HepG2 (cell line): ENCODE data around the gene ZNF8. TPM values are rescaled to one million over a fixed set of nuclear protein-coding genes. Genes with fewer than 3 reads are reported as not detected.

Experiments
- ARNT2 ChIP-seq: sonication (generic); formaldehyde crosslinking; IDR thresholded peaks from 2 replicates; pipeline ENCODE4 v1.8.0; 2022; ENCODE audit warnings: mild to moderate bottlenecking, low read depth, missing genetic modification reagents, moderate library complexity
- GFI1 ChIP-seq: sonication (generic); formaldehyde crosslinking; IDR thresholded peaks from 2 replicates; pipeline ENCODE4 v1.5.0; 2020; ENCODE audit warnings: missing genetic modification reagents, mild to moderate bottlenecking, borderline replicate concordance
- NFAT5 ChIP-seq: sonication (generic); formaldehyde crosslinking; IDR thresholded peaks from 2 replicates; pipeline ENCODE4 v1.4.0; 2020; ENCODE audit warnings: missing genetic modification reagents
- TEAD3 ChIP-seq: optimal IDR thresholded peaks from 2 replicates; pipeline ENCODE3; 2016; ENCODE audit warnings: borderline replicate concordance
- ZBTB21 ChIP-seq: sonication (generic); formaldehyde crosslinking; IDR thresholded peaks from 2 replicates; pipeline ENCODE4 v1.4.0; 2020; ENCODE audit warnings: missing genetic modification reagents
- ZBTB4 ChIP-seq: sonication (generic); formaldehyde crosslinking; IDR thresholded peaks from 2 replicates; pipeline ENCODE4 v1.4.0; 2020; ENCODE audit warnings: missing genetic modification reagents, mild to moderate bottlenecking, borderline replicate concordance
- ZFP36L1 ChIP-seq: sonication (generic); formaldehyde crosslinking; IDR thresholded peaks from 2 replicates; pipeline ENCODE4 v1.8.0; 2022; ENCODE audit warnings: mild to moderate bottlenecking, missing genetic modification reagents, moderate library complexity
- ZFP37 ChIP-seq: sonication (generic); formaldehyde crosslinking; IDR thresholded peaks from 2 replicates; pipeline ENCODE4 v1.4.0; 2020; ENCODE audit warnings: missing genetic modification reagents, borderline replicate concordance
- ZHX1 ChIP-seq: sonication (generic); formaldehyde crosslinking; IDR thresholded peaks from 2 replicates; pipeline ENCODE4 v1.8.1; 2022; ENCODE audit warnings: low read depth, mild to moderate bottlenecking, missing genetic modification reagents
- ZNF20 ChIP-seq: sonication (generic); formaldehyde crosslinking; IDR thresholded peaks from 2 replicates; pipeline ENCODE4 v1.4.0; 2020; ENCODE audit warnings: mild to moderate bottlenecking, moderate library complexity, missing genetic modification reagents
- ZNF564 ChIP-seq: sonication (generic); formaldehyde crosslinking; IDR thresholded peaks from 2 replicates; pipeline ENCODE4 v1.8.1; 2023; ENCODE audit warnings: mild to moderate bottlenecking, missing genetic modification reagents
- ZNF629 ChIP-seq: sonication (generic); formaldehyde crosslinking; conservative IDR thresholded peaks from 2 replicates; pipeline ENCODE4 v1.5.0; 2020; ENCODE audit warnings: missing genetic modification reagents
- polyA plus RNA-seq, 8 experiments: library from polyadenylated mRNA; depleted of rRNA in 3 of 8; stranded (reverse) in 7 of 8; unstranded in 1 of 8; fragments of >200 nt; fragmentation: Illumina TruSeq in 4 of 8; extraction: Trizol in 4 of 8; gene quantifications; 2 replicates each; pipeline versions ENCODE4 v1.2.1 to v1.2.3, GENCODE V29; 2011 to 2016; ENCODE audit warnings: low read depth in 4 of 8, missing spikeins in 1 of 8, mixed read lengths in 1 of 8; ENCODE audit not compliant: insufficient read depth in 1 of 8
- total RNA-seq, 5 experiments: library from RNA; depleted of rRNA; stranded (reverse); fragments of >200 nt; fragmentation: Illumina TruSeq; extraction: Trizol; gene quantifications; 2 replicates each; pipeline ENCODE4 v1.2.3, GENCODE V29; 2016; ENCODE audit warnings: low read depth in 1 of 5
- TF ChIP-seq, protein P1 (sequence below): sonication (generic); formaldehyde crosslinking; IDR thresholded peaks from 2 replicates; pipeline ENCODE4 v1.8.0; 2022; ENCODE audit warnings: missing genetic modification reagents, low read depth, mild to moderate bottlenecking, borderline replicate concordance
- TF ChIP-seq, protein P2 (sequence below): IDR thresholded peaks from 2 replicates; pipeline ENCODE4 v1.6.1; 2016; ENCODE audit warnings: missing compliant biosample characterization, missing genetic modification reagents, borderline replicate concordance

The ZNF8 gene
- total and polyA plus RNA-seq, 2 of the 13 experiments (the other 11 are each of a cell fraction or from before 2014, with no cell fraction given), result 3.1 to 3.3 TPM

GRCh38 chr19:58326914-58327726, 48.4 kb downstream of the ZNF8 start, which contains the start of gene ZSCAN22 (continued):
- TF ChIP-seq, protein P1, sequence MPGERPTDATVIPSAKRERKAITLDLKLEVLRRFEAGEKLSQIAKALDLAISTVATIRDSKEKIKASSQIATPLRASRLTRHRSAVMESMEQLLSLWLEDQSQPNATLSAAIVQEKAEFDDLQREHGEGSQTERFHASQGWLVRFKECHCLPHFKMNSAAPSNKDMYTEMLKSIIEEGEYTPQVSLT, result peak; percentile 74; the same call in 1 of the 2 replicates
- TF ChIP-seq TEAD3 (CRISPR knock-in tag), result peak; percentile 78
- TF ChIP-seq ZBTB4, result 0 out of 2 replicates have a peak, but pooled peaks have one; percentile 82
- peak; percentile 92 for TF ChIP-seq ZHX1 (CRISPR knock-in tag)
- TF ChIP-seq ZFP36L1, result peak; percentile 91
- 0 out of 2 replicates have a peak, but pooled peaks have one; percentile 31 for TF ChIP-seq GFI1 (CRISPR knock-in tag)
- TF ChIP-seq, protein P2, sequence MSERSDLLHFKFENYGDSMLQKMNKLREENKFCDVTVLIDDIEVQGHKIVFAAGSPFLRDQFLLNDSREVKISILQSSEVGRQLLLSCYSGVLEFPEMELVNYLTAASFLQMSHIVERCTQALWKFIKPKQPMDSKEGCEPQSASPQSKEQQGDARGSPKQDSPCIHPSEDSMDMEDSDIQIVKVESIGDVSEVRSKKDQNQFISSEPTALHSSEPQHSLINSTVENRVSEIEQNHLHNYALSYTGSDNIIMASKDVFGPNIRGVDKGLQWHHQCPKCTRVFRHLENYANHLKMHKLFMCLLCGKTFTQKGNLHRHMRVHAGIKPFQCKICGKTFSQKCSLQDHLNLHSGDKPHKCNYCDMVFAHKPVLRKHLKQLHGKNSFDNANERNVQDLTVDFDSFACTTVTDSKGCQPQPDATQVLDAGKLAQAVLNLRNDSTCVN (CRISPR knock-in tag), result no peak
- TF ChIP-seq ZNF564, result no peak; the same call in 1 of the 2 replicates
- no peak for TF ChIP-seq ZFP37 (CRISPR knock-in tag)
- TF ChIP-seq NFAT5, result no peak
- TF ChIP-seq ZNF20 (CRISPR knock-in tag), result no peak
- no peak for TF ChIP-seq ZBTB21 (CRISPR knock-in tag)
- peak; percentile 38; the same call in 1 of the 2 replicates for TF ChIP-seq ZNF629 (CRISPR knock-in tag)
- peak; percentile 58 for TF ChIP-seq ARNT2 (CRISPR knock-in tag)
